Measurements from ENCODE around the gene GNAT3. TPM values are rescaled to one million over a fixed set of nuclear protein-coding genes. Genes with fewer than 3 reads are reported as not detected.
A peak's percentile ranks its signal among the peaks of the same experiment; 100 is the strongest.

Gene GNAT3
- total and polyA plus RNA-seq, 2 donors from 2014 or later = not detected

GRCh38 chr7:80472491-80473200 lies 39.2 kb downstream of the GNAT3 start:
- intact Hi-C loops (cut with DNase I) = no loop called here
- H3K4me1 ChIP-seq (ENCODE audit: control insufficient read depth in 2 of 3, insufficient read depth in 2 of 3, low read depth in 1 of 3, low read length in 3 of 3) = peaks cover 0 to 3% (median 2%) of the 10 kb centered on the region in 3 donors
- H3K9ac ChIP-seq (ENCODE audit: low read length in 3 of 3) = no peak overlapping the region
- TF ChIP-seq, protein P1, sequence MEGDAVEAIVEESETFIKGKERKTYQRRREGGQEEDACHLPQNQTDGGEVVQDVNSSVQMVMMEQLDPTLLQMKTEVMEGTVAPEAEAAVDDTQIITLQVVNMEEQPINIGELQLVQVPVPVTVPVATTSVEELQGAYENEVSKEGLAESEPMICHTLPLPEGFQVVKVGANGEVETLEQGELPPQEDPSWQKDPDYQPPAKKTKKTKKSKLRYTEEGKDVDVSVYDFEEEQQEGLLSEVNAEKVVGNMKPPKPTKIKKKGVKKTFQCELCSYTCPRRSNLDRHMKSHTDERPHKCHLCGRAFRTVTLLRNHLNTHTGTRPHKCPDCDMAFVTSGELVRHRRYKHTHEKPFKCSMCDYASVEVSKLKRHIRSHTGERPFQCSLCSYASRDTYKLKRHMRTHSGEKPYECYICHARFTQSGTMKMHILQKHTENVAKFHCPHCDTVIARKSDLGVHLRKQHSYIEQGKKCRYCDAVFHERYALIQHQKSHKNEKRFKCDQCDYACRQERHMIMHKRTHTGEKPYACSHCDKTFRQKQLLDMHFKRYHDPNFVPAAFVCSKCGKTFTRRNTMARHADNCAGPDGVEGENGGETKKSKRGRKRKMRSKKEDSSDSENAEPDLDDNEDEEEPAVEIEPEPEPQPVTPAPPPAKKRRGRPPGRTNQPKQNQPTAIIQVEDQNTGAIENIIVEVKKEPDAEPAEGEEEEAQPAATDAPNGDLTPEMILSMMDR (IDR thresholded peaks at IDR 0.05; ENCODE audit: borderline replicate concordance, extremely low read depth, insufficient read depth) = no peak
- peak overlapping the region in 1 of 3 donors; percentile 14 for H3K4me3 ChIP-seq (ENCODE audit: low read length in 3 of 3)
- DNase-seq = peak in 1 of 5 donors; percentile 21
- no peak for FAIRE-seq
- H3K27ac ChIP-seq (ENCODE audit: low read depth in 2 of 2, low read length in 2 of 2) = no peak overlapping the region
- H3K36me3 ChIP-seq (ENCODE audit: control insufficient read depth in 2 of 3, insufficient read depth in 3 of 3, low read length in 3 of 3) = no peaks in the 10 kb centered on the region
- H3K27me3 ChIP-seq (ENCODE audit: control insufficient read depth, insufficient read depth, low read length) = no peaks in the 10 kb centered on the region
- H3K9me3 ChIP-seq (ENCODE audit: control insufficient read depth in 2 of 3, insufficient read depth in 1 of 3, low read length in 3 of 3) = no peaks in the 10 kb centered on the region

DNA sequence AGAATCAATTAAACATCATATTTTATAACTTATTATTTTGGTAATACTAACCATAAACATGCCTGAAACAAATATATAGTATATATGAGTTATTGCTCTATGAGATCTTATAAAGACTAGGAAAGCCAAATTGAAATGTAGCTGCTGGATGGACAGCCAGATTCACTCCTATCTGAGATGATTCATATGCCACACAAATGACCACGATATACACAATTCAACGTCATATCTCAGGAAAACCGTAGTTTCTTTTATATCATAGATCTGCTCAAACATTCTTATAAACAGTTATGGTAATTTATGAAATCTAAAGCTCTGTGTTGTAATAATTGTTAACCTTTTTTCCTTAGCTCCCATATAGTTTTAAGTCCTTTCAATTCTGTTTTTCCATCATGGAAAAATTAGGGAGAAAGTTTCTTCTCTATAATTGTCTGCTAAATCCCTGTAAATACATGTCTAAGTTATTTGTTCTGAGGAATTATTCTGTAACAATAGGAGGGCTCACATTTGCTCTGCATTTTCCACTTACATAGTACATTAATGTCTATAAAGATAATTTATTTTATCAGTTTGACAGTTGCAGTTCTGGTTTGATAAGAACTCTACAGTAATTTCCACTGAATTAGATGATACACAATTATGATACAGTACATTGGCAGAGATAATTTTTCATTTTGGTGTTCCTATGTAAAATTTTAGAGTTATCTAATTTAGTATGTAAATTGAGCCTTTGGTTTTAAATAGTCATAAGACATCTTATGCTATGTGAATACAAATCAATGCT lies 42.7 kb downstream of the GNAT3 start:
- no peak overlapping the region for H3K9ac ChIP-seq (ENCODE audit: low read length in 3 of 3)
- no peaks in the 10 kb centered on the region for H3K9me3 ChIP-seq (ENCODE audit: control insufficient read depth in 2 of 3, insufficient read depth in 1 of 3, low read length in 3 of 3)
- H3K27me3 ChIP-seq (ENCODE audit: control insufficient read depth, insufficient read depth, low read length) = no peaks in the 10 kb centered on the region
- TF ChIP-seq, protein P1 (IDR thresholded peaks at IDR 0.05; ENCODE audit: borderline replicate concordance, extremely low read depth, insufficient read depth) = no peak
- DNase-seq = no peak
- peaks cover 0 to 3% (median 2%) of the 10 kb centered on the region in 3 donors for H3K4me1 ChIP-seq (ENCODE audit: control insufficient read depth in 2 of 3, insufficient read depth in 2 of 3, low read depth in 1 of 3, low read length in 3 of 3)
- FAIRE-seq = no peak
- no peak overlapping the region for H3K4me3 ChIP-seq (ENCODE audit: low read length in 3 of 3)
- intact Hi-C loops (cut with DNase I) = no loop called here
- no peaks in the 10 kb centered on the region for H3K36me3 ChIP-seq (ENCODE audit: control insufficient read depth in 2 of 3, insufficient read depth in 3 of 3, low read length in 3 of 3)
- H3K27ac ChIP-seq (ENCODE audit: low read depth in 2 of 2, low read length in 2 of 2) = no peak overlapping the region

DNA sequence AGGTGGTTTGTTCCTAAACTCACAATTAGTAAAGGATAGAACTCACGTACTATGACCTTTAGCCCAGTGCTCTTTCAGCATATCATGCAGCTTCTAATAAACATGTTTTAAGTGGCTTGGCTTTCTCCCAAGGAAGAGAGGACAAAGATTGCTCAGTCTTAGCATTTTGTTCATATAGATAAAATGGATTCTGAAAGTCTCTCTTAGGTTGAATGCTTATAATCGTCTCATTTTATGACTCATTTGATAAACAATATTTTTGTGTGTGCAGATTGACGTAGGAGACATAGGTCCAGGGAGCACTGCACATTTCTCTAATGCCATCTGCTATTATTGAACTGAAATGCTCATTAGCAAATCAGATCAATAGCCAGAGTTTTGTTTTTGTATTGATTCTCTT lies 44.8 kb downstream of the GNAT3 start:
- peaks cover 0 to under 1% (median 0%) of the 10 kb centered on the region in 3 donors for H3K4me1 ChIP-seq (ENCODE audit: control insufficient read depth in 2 of 3, insufficient read depth in 2 of 3, low read depth in 1 of 3, low read length in 3 of 3)
- H3K9me3 ChIP-seq (ENCODE audit: control insufficient read depth in 2 of 3, insufficient read depth in 1 of 3, low read length in 3 of 3) = no peaks in the 10 kb centered on the region
- no peak overlapping the region for H3K9ac ChIP-seq (ENCODE audit: low read length in 3 of 3)
- FAIRE-seq (no peak), DNase-seq (peak in 1 of 5 donors; percentile 20)
- no peaks in the 10 kb centered on the region for H3K27me3 ChIP-seq (ENCODE audit: control insufficient read depth, insufficient read depth, low read length)
- no peak overlapping the region for H3K4me3 ChIP-seq (ENCODE audit: low read length in 3 of 3)
- no peaks in the 10 kb centered on the region for H3K36me3 ChIP-seq (ENCODE audit: control insufficient read depth in 2 of 3, insufficient read depth in 3 of 3, low read length in 3 of 3)
- TF ChIP-seq, protein P1 (IDR thresholded peaks at IDR 0.05; ENCODE audit: borderline replicate concordance, extremely low read depth, insufficient read depth) = no peak
- H3K27ac ChIP-seq (ENCODE audit: low read depth in 2 of 2, low read length in 2 of 2) = no peak overlapping the region
- intact Hi-C loops (cut with DNase I) = no loop called here
